NCI-H2029 treated with DMSO at 0.1 percent for 48 hours (cell line): ENCODE results near the gene CDC42EP5.

ENCODE experiments used
- DNase-seq: peaks from one replicate; lab custom pipeline; 2025; lab: John Stamatoyannopoulos, UW

CDC42EP5 gene

GRCh38 chr19:54426291-54426931, 46.7 kb downstream of the CDC42EP5 start:
- DNase-seq: no peak

- DNase-seq: no peak
Observed at GRCh38 chr19:54425382-54425723, 47.7 kb downstream of the CDC42EP5 start.

GRCh38 chr19:54424660-54425381, 48.3 kb downstream of the CDC42EP5 start:
- no peak for DNase-seq

GRCh38 chr19:54424201-54424600, 48.9 kb downstream of the CDC42EP5 start:
- DNase-seq: no peak

GRCh38 chr19:54422136-54422535, 51.0 kb downstream of the CDC42EP5 start:
- DNase-seq: no peak

- no peak for DNase-seq
Observed at GRCh38 chr19:54421521-54421920, 51.6 kb downstream of the CDC42EP5 start.

GRCh38 chr19:54421169-54421516, 52.0 kb downstream of the CDC42EP5 start:
- DNase-seq: no peak

GRCh38 chr19:54420383-54421168, 52.5 kb downstream of the CDC42EP5 start:
- no peak for DNase-seq

GRCh38 chr19:54420068-54420382, 53.1 kb downstream of the CDC42EP5 start:
- no peak for DNase-seq

- DNase-seq: no peak
Observed at GRCh38 chr19:54418930-54419800, 53.9 kb downstream of the CDC42EP5 start.

- no peak for DNase-seq
Observed at GRCh38 chr19:54418030-54418929, 54.8 kb downstream of the CDC42EP5 start.

GRCh38 chr19:54416695-54417491, 56.2 kb downstream of the CDC42EP5 start:
- DNase-seq: no peak

- no peak for DNase-seq
Observed at GRCh38 chr19:54415901-54416673, 57.0 kb downstream of the CDC42EP5 start.

GRCh38 chr19:54415208-54415900, 57.7 kb downstream of the CDC42EP5 start, which contains the start of gene TTYH1:
TSS of gene TTYH1 (plus strand) at chr19:54415464. CDS start at chr19:54415553, 89 bp downstream.
- DNase-seq: no peak
